AG10803 (cell line): ENCODE data around the gene WDR91.

Experiments
- DNase-seq: peaks from one replicate; pipeline ENCODE4 v3.0.0; 2010; ENCODE audit warnings: low read depth
- H3K4me3 ChIP-seq: 2 replicates; pipeline ENCODE4 v1.5.1; 2011; ENCODE audit warnings: mild to moderate bottlenecking, low read length, control low read depth
- TF ChIP-seq, protein P1 (sequence below): conservative IDR thresholded peaks from 2 replicates; pipeline ENCODE4 v1.5.1; 2011; ENCODE audit warnings: mild to moderate bottlenecking, low read length, control low read depth, inconsistent platforms

Gene WDR91

DNA sequence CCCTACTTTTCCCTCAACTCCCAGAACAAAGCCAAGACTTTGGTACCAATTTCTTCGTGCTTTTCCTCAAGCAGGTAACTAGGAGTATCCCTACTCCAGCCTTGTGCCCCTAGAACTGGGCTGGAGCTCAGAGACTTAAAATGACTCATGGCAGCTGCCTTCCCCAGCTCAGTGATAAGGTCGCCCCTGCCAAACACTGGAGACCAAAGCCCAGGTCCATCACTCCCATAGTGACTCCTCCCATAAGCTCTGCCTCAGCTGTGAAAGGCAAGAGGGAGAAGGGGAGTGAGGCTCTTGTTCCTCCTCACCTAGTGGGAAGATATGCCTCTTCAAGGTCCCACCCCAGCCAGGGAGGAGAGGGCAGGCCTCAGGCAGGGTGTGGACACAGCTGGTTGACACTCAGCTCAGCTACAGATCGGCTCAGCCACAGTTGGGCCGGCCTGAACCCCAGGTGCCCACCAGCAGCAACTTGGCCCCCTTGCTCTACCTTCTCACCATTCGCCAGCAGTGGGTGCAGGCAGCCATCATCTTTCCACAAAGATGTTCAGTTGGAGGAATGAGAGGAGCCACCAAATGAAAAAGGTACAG, 27.0 kb downstream of the WDR91 start:
- DNase-seq: no peak
- no peak overlapping the region for H3K4me3 ChIP-seq
- TF ChIP-seq, protein P1, sequence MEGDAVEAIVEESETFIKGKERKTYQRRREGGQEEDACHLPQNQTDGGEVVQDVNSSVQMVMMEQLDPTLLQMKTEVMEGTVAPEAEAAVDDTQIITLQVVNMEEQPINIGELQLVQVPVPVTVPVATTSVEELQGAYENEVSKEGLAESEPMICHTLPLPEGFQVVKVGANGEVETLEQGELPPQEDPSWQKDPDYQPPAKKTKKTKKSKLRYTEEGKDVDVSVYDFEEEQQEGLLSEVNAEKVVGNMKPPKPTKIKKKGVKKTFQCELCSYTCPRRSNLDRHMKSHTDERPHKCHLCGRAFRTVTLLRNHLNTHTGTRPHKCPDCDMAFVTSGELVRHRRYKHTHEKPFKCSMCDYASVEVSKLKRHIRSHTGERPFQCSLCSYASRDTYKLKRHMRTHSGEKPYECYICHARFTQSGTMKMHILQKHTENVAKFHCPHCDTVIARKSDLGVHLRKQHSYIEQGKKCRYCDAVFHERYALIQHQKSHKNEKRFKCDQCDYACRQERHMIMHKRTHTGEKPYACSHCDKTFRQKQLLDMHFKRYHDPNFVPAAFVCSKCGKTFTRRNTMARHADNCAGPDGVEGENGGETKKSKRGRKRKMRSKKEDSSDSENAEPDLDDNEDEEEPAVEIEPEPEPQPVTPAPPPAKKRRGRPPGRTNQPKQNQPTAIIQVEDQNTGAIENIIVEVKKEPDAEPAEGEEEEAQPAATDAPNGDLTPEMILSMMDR: no peak

DNA sequence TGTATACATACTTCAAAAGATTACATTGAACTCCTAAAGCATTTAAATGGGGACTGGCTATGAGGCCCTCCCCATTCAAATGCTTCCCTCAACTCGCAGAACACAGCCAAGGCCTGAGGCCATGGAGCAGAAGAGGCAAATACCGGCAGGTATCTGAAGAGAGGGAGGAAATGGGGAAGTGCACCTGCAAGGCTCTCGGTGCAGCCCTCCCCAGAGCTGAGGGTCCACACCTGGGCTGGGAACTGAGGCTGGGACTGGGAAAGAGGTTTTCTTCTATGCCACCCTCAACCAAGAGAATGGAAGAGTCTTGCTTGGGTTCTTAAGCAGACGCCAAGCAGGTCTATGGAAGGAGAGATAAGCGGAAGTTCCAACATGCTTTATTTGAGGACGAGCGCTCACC, 27.8 kb downstream of the WDR91 start:
- TF ChIP-seq, protein P1: no peak
- H3K4me3 ChIP-seq: no peak overlapping the region
- no peak for DNase-seq

DNA sequence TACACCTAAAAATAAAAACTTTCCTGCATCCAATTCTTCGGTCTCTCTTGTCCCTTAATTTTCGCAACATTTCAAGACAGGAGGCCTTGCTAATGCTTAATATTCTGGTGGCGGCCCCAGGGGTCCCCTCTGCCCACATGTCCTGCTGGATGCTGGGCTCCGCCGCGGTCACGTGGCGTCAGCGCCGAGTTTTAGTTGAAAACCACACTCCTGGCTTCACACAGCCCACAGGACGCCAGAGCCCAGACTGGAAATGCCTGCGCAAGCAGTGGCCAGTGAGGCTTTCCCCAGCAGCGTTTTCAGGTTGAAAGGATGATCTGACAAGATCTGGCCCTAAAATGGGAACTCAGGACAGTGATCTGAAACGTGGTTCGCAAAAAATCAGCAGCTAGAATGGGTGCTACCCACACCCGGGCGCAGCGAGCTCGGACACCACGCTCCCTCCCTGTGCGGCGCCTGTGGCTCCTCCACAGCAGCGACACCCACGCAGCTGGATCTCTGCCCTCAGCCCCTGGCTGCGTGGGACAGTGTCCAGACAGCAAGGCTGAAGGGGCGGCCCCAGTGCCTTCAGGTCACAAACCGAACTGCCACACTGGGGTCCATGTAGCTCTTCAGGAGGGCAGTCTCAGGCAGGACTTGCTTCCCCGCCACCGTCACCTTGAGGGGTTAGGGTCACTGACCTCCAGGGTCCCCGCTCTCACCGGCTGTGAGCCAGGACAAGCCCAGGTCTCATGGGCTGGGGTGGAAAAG, 29.2 kb downstream of the WDR91 start:
- TF ChIP-seq, protein P1: no peak
- DNase-seq: no peak
- H3K4me3 ChIP-seq: no peak overlapping the region

DNA sequence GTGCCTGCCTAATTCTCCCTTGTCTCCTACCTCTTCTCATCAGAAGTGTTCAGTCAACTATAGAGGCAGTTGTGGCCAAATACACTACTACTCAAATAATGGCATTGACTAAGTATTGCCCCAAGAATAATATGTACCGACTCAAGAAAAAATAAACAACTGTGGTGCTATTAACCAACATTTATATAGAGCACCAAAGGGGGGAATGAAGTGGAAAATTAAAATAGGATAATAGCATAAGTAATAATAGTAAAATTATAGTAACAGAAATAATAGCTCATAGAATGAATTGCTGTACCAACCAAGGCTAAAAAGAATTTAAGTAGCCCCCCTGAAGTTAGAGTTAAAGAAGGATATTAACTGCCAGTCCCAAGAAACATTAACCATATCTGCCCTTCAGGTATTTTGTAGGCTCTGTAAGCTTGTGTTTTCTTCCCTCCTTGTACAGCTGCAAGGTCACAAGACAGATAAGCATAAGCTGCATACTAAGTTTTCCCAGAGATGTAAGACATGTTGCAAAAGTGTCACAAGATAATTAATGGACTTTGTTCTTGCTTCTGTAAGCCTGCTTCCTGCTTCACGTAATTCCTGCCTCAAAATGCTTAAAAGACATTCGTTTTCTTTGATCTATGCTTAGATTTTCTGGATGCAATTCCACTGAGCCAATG, 29.9 kb downstream of the WDR91 start:
- H3K4me3 ChIP-seq: no peak overlapping the region
- DNase-seq: no peak
- TF ChIP-seq, protein P1: no peak

DNA sequence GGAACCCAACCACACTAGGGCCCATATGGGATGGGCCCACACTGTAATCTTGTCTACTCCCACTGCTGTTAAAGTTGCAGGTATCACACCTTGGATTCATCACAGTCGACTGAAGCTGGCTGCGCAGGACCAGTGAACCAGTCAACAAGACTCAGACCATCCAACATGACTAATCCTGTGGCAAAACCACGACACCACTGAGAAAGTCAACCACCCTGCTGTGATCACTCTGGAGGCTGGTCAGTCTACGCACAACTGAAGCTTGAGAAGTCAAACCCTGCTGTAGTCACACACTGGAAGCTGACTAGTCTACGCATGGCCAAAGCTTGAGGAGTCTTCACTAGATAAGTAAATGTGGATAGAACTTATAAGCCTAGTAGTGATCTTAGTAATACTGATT, 31.2 kb downstream of the WDR91 start:
- no peak for DNase-seq
- no peak overlapping the region for H3K4me3 ChIP-seq
- TF ChIP-seq, protein P1: no peak

DNA sequence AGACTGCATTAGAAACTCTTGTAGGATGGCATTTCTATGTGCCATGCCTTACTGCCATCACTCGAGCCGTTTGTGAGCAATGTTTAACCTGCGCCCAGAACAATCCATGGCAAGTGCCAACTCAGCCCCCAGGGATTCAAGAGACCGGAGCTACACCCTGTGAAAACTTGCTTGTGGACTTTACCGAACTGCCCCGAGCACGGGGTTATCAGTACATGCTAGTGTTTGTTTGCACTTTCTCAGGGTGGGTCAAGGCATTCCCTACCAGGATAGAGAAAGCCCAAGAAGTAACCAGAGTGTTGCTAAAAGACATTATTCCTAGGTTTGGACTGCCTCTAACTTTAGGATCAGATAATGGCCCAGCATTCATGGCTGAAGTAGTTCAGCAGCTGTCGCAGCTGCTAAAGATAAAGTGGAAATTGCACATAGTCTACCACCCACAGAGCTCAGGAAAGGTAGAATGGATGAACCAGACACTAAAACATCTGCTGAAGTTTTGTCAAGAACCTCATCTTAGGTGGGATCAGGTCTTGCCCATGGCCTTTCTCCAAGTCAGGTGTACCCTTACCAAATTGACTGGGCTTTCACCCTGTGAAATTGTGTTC, 31.9 kb downstream of the WDR91 start:
- no peak overlapping the region for H3K4me3 ChIP-seq
- TF ChIP-seq, protein P1: no peak
- no peak for DNase-seq
